B cell (primary cell): ENCODE results near the gene ARNT2. TPM values are rescaled to one million over a fixed set of nuclear protein-coding genes. Genes with fewer than 3 reads are reported as not detected.

Experiments
- ATAC-seq: fragments of 200-7000 bp; cut with Tn5 transposase; one replicate; pipeline ENCODE4 v1.10.0; 2021; ENCODE audit warnings: low read depth, mild to moderate bottlenecking, moderate number of reproducible peaks, moderate library complexity
- CTCF ChIA-PET: fragments of 350-600 bp; sonication (Branson Sonifier 250); formaldehyde crosslinking; loops from one replicate; lab custom pipeline; 2021; ENCODE audit warnings: antibody characterized with exemption, inconsistent platforms; lab: Charles Lee
- POLR2A ChIA-PET: fragments of 350-600 bp; sonication (Branson Sonifier 250); formaldehyde crosslinking; loops from one replicate; lab custom pipeline; 2021; ENCODE audit warnings: antibody characterized with exemption; lab: Charles Lee
- DNase-seq: peaks from one replicate; pipeline ENCODE4 v3.0.0; 2013
- H2AFZ ChIP-seq: 2 replicates; pipeline ENCODE4 v1.6.1; 2012; ENCODE audit warnings: mild to moderate bottlenecking, low read depth, low read length; ENCODE audit not compliant: insufficient read depth, poor library complexity, severe bottlenecking
- H3K27ac ChIP-seq, 2 donors: 1 replicate in 1 of 2; 2 replicates in 1 of 2; pipeline ENCODE4 v1.5.1; 2012 to 2013; ENCODE audit warnings: low read length in 2 of 2, mild to moderate bottlenecking in 2 of 2, moderate library complexity in 1 of 2
- H3K27me3 ChIP-seq, 4 experiments: fragments of 200-600 bp in 1 of 4; sonication (generic) in 1 of 4; replicated peaks in 1 of 4; 1 replicate in 2 of 4; 2 replicates in 2 of 4; pipeline versions ENCODE4 v1.6.1 to v1.7.0; 2013 to 2016; ENCODE audit warnings: low read length in 3 of 4, mild to moderate bottlenecking in 2 of 4, mixed read lengths in 1 of 4, moderate library complexity in 1 of 4; ENCODE audit not compliant: insufficient read depth in 4 of 4, control insufficient read depth in 3 of 4; ENCODE audit errors: control extremely low read depth in 1 of 4
- H3K36me3 ChIP-seq, 2 experiments: replicated peaks in 1 of 2; 1 replicate in 1 of 2; 2 replicates in 1 of 2; pipeline versions ENCODE4 v1.6.1 to v1.7.1; 2013; ENCODE audit warnings: low read length in 1 of 2; ENCODE audit not compliant: insufficient read depth in 2 of 2, control insufficient read depth in 1 of 2; ENCODE audit errors: control extremely low read depth in 1 of 2, extremely low read depth in 1 of 2
- H3K4me1 ChIP-seq, 2 donors: fragments of 200-600 bp in 1 of 2; sonication (generic) in 1 of 2; 1 replicate in 1 of 2; 2 replicates in 1 of 2; pipeline versions ENCODE4 v1.5.1 to v1.6.1; 2013 to 2017; ENCODE audit warnings: low read length in 2 of 2; ENCODE audit not compliant: control insufficient read depth in 2 of 2, insufficient read depth in 2 of 2
- H3K4me2 ChIP-seq: replicated peaks from 2 replicates; pipeline ENCODE3; 2012; ENCODE audit warnings: mild to moderate bottlenecking, low read depth, low read length; ENCODE audit not compliant: poor library complexity, severe bottlenecking
- H3K4me3 ChIP-seq, 5 experiments: fragments of 200-600 bp in 1 of 5; sonication (generic) in 1 of 5; 1 replicate in 3 of 5; 2 replicates in 2 of 5; pipeline versions ENCODE4 v1.5.1 to v1.7.0; 2011 to 2016; ENCODE audit warnings: low read length in 4 of 5, mild to moderate bottlenecking in 4 of 5, low read depth in 2 of 5, control low read depth in 1 of 5, moderate library complexity in 1 of 5; ENCODE audit not compliant: insufficient read depth in 1 of 5; ENCODE audit errors: control extremely low read depth in 1 of 5, extremely low read depth in 1 of 5
- H3K79me2 ChIP-seq: fragments of 200-600 bp; sonication (generic); one replicate; pipeline ENCODE4 v1.6.0; 2016; ENCODE audit warnings: low read length; ENCODE audit not compliant: control insufficient read depth, insufficient read depth
- H3K9ac ChIP-seq: fragments of 200-600 bp; sonication (generic); 2 replicates; pipeline ENCODE4 v1.6.1; 2017; ENCODE audit warnings: mild to moderate bottlenecking, low read length, moderate library complexity
- H3K9me3 ChIP-seq, 3 donors: one replicate each; pipeline versions ENCODE4 v1.6.1 to v1.7.1; 2013; ENCODE audit warnings: low read length in 2 of 3; ENCODE audit not compliant: control insufficient read depth in 2 of 3, insufficient read depth in 1 of 3; ENCODE audit errors: control extremely low read depth in 1 of 3
- H4K20me1 ChIP-seq: 2 replicates; pipeline ENCODE4 v1.6.0; 2012; ENCODE audit warnings: mild to moderate bottlenecking, low read length; ENCODE audit not compliant: insufficient read depth, control insufficient read depth, poor library complexity, severe bottlenecking
- H3K27ac Mint-ChIP-seq: one replicate; pipeline ENCODE4 v1.8.0; 2021; ENCODE audit warnings: mixed read lengths
- H3K27me3 Mint-ChIP-seq: one replicate; pipeline ENCODE4 v1.8.0; 2021; ENCODE audit warnings: mixed read lengths
- H3K4me1 Mint-ChIP-seq: one replicate; pipeline ENCODE4 v1.8.0; 2021; ENCODE audit warnings: mixed read lengths
- H3K4me3 Mint-ChIP-seq: one replicate; pipeline ENCODE4 v1.8.0; 2021; ENCODE audit warnings: mixed read lengths
- H3K9me3 Mint-ChIP-seq: one replicate; pipeline ENCODE4 v1.8.0; 2022; ENCODE audit warnings: mixed read lengths; ENCODE audit not compliant: insufficient read depth
- EZH2 ChIP-seq: IDR thresholded peaks from 2 replicates; pipeline ENCODE4 v1.6.1; 2012; ENCODE audit warnings: borderline replicate concordance, low read depth, mild to moderate bottlenecking, moderate library complexity, low read length; ENCODE audit not compliant: insufficient read depth, poor library complexity, severe bottlenecking
- WGBS: methylation state at CpG from one replicate; pipeline ENCODE4 v1.1.5; 2013; ENCODE audit warnings: missing lambda C conversion rate; ENCODE audit not compliant: insufficient coverage; 5-methylcytosine and 5-hydroxymethylcytosine counted together
- intact Hi-C: fragments of 100-400 bp; cut with micrococcal nuclease; formaldehyde crosslinking; loops from one replicate; pipeline ENCODE4 v1.10.0; 2022
- polyA plus RNA-seq: library from polyadenylated mRNA; depleted of rRNA; stranded (reverse); fragments of >200 nt; gene quantifications from 2 replicates; pipeline ENCODE4 v1.2.3, GENCODE V29; 2012
- total RNA-seq, 2 donors: library from RNA; stranded (reverse); fragments of 120-200 nt in 1 of 2; gene quantifications; 1 replicate in 1 of 2; 2 replicates in 1 of 2; pipeline versions ENCODE4 v1.2.3 to v1.2.4, GENCODE V29; 2013 to 2022
- TF ChIP-seq, protein P1 (sequence below): fragments of 200-600 bp; IDR thresholded peaks from one replicate; pipeline ENCODE4 v1.8.0; 2022; ENCODE audit warnings: antibody characterized with exemption, mild to moderate bottlenecking

ARNT2 gene
- total and polyA plus RNA-seq, 2 donors (not counting 1 experiment from before 2014, with no cell fraction given), result not detected

DNA sequence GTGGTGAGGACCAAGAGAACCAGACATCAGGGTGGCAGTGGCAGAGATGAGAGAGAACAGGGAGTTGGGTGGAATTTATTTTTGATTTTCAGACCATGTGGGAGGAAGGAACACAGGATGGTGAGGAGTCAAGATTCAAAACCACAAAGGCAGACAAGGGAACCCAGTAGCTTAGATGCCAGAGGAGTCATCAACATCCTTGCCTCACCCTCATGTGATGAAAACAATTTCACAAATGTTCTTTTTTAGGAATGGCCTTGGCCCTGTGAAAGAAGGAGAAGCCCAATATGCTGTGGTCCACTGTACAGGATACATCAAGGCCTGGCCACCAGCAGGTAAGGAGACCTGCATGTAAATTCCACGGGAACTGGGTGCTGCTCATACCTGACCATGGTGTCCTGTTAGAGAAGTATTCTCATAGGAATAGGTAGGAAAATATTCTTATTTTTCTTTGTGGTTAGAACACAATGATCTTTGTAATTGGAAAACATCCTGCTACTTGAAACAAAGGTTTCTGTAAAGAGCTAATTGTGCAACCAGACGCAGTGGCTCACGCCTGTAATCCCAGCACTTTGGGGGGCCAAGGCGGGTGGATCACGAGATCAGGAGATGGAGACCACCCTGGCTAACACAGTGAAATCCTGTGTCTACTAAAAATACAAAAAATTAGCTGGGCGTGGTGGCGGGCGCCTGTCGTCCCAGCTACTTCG is 110.0 kb downstream of the ARNT2 start:
- Mint-ChIP-seq H3K27me3 (no peaks in the 10 kb centered on the region), H3K4me3 (no peak overlapping the region), H3K9me3 (peaks cover 17% of the 10 kb centered on the region), H3K4me1 (no peaks in the 10 kb centered on the region), H3K27ac (no peak overlapping the region)
- no peak overlapping the region for H3K9ac ChIP-seq
- H2AFZ ChIP-seq, result no peak overlapping the region
- peaks cover 0 to 2% (median 0%) of the 10 kb centered on the region in 4 experiments for H3K27me3 ChIP-seq
- POLR2A ChIA-PET, result no interaction called here
- DNase-seq, result no peak
- no peaks in the 10 kb centered on the region for H3K79me2 ChIP-seq
- no peaks in the 10 kb centered on the region for H3K4me1 ChIP-seq
- CTCF ChIA-PET, result interaction anchor here (1.0 kb wide), 1 partner anchor 58 kb away, joined by 4 read pairs; no protein-coding TSS in a partner anchor
- no peaks in the 10 kb centered on the region for H4K20me1 ChIP-seq
- no peak for ATAC-seq
- no peak overlapping the region for H3K27ac ChIP-seq
- 88% methylated on average over 10 of the region's 10 CpGs for WGBS
- peaks cover 0 to 7% (median 0%) of the 10 kb centered on the region in 3 donors for H3K9me3 ChIP-seq
- H3K4me2 ChIP-seq, result no peak overlapping the region
- no peak overlapping the region for H3K4me3 ChIP-seq
- H3K36me3 ChIP-seq, result no peaks in the 10 kb centered on the region
- TF ChIP-seq, protein P1, sequence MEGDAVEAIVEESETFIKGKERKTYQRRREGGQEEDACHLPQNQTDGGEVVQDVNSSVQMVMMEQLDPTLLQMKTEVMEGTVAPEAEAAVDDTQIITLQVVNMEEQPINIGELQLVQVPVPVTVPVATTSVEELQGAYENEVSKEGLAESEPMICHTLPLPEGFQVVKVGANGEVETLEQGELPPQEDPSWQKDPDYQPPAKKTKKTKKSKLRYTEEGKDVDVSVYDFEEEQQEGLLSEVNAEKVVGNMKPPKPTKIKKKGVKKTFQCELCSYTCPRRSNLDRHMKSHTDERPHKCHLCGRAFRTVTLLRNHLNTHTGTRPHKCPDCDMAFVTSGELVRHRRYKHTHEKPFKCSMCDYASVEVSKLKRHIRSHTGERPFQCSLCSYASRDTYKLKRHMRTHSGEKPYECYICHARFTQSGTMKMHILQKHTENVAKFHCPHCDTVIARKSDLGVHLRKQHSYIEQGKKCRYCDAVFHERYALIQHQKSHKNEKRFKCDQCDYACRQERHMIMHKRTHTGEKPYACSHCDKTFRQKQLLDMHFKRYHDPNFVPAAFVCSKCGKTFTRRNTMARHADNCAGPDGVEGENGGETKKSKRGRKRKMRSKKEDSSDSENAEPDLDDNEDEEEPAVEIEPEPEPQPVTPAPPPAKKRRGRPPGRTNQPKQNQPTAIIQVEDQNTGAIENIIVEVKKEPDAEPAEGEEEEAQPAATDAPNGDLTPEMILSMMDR, result no peak
- TF ChIP-seq EZH2, result no peak
- intact Hi-C loops, result no loop called here

DNA sequence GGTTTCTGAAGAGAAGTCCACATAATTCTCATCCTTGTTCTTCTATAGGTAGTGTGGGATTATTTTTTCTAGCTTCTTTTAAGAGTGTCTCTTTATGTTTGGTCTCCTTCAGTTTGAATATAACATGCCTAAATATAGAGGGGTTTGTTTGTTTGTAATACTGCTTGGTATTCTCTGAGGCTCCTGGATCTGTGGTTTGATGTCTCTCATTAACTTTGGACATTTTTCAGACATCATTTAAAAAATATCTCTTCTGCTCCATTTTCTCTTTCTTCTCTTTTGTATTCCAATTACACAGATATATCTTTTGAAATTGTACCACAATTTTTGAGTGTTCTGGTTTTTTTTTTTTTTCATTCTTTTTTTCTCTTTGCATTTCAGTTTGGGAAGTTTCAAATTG is 113.1 kb downstream of the ARNT2 start:
- Mint-ChIP-seq H3K4me3 (no peak overlapping the region), H3K27me3 (peaks cover 3% of the 10 kb centered on the region), H3K27ac (no peak overlapping the region), H3K4me1 (no peaks in the 10 kb centered on the region), H3K9me3 (peaks cover 14% of the 10 kb centered on the region)
- no peak for ATAC-seq
- Histone ChIP-seq H3K9ac (no peak overlapping the region), H3K4me3 (no peak overlapping the region), H3K27ac (no peak overlapping the region), H3K36me3 (no peaks in the 10 kb centered on the region), H3K4me2 (no peak overlapping the region), H4K20me1 (no peaks in the 10 kb centered on the region), H3K27me3 (peaks cover 0 to 4% (median 0%) of the 10 kb centered on the region in 4 experiments), H3K9me3 (peaks cover 0 to 7% (median 0%) of the 10 kb centered on the region in 3 donors), H3K4me1 (no peaks in the 10 kb centered on the region), H3K79me2 (no peaks in the 10 kb centered on the region), H2AFZ (no peak overlapping the region)
- ChIA-PET CTCF (no interaction called here), POLR2A (no interaction called here)
- intact Hi-C loops, result no loop called here
- TF ChIP-seq EZH2, result no peak
- TF ChIP-seq, protein P1, result no peak
- DNase-seq, result no peak
